B cell (primary cell): ENCODE results near the gene SNRPE. TPM values are rescaled to one million over a fixed set of nuclear protein-coding genes. Genes with fewer than 3 reads are reported as not detected.

Experiments used
- ATAC-seq: fragments of 200-7000 bp; cut with Tn5 transposase; one replicate; pipeline ENCODE4 v1.10.0; 2021; ENCODE audit warnings: low read depth, mild to moderate bottlenecking, moderate number of reproducible peaks, moderate library complexity
- CTCF ChIA-PET: fragments of 350-600 bp; sonication (Branson Sonifier 250); formaldehyde crosslinking; loops from one replicate; lab custom pipeline; 2021; ENCODE audit warnings: antibody characterized with exemption, inconsistent platforms; lab: Charles Lee
- POLR2A ChIA-PET: fragments of 350-600 bp; sonication (Branson Sonifier 250); formaldehyde crosslinking; loops from one replicate; lab custom pipeline; 2021; ENCODE audit warnings: antibody characterized with exemption; lab: Charles Lee
- DNase-seq: peaks from one replicate; pipeline ENCODE4 v3.0.0; 2013
- H2AFZ ChIP-seq: 2 replicates; pipeline ENCODE4 v1.6.1; 2012; ENCODE audit warnings: mild to moderate bottlenecking, low read depth, low read length; ENCODE audit not compliant: insufficient read depth, poor library complexity, severe bottlenecking
- H3K27ac ChIP-seq, 2 donors: 1 replicate in 1 of 2; 2 replicates in 1 of 2; pipeline ENCODE4 v1.5.1; 2012 to 2013; ENCODE audit warnings: low read length in 2 of 2, mild to moderate bottlenecking in 2 of 2, moderate library complexity in 1 of 2
- H3K27me3 ChIP-seq, 4 experiments: fragments of 200-600 bp in 1 of 4; sonication (generic) in 1 of 4; replicated peaks in 1 of 4; 1 replicate in 2 of 4; 2 replicates in 2 of 4; pipeline versions ENCODE4 v1.6.1 to v1.7.0; 2013 to 2016; ENCODE audit warnings: low read length in 3 of 4, mild to moderate bottlenecking in 2 of 4, mixed read lengths in 1 of 4, moderate library complexity in 1 of 4; ENCODE audit not compliant: insufficient read depth in 4 of 4, control insufficient read depth in 3 of 4; ENCODE audit errors: control extremely low read depth in 1 of 4
- H3K36me3 ChIP-seq, 2 experiments: replicated peaks in 1 of 2; 1 replicate in 1 of 2; 2 replicates in 1 of 2; pipeline versions ENCODE4 v1.6.1 to v1.7.1; 2013; ENCODE audit warnings: low read length in 1 of 2; ENCODE audit not compliant: insufficient read depth in 2 of 2, control insufficient read depth in 1 of 2; ENCODE audit errors: control extremely low read depth in 1 of 2, extremely low read depth in 1 of 2
- H3K4me1 ChIP-seq, 2 donors: fragments of 200-600 bp in 1 of 2; sonication (generic) in 1 of 2; 1 replicate in 1 of 2; 2 replicates in 1 of 2; pipeline versions ENCODE4 v1.5.1 to v1.6.1; 2013 to 2017; ENCODE audit warnings: low read length in 2 of 2; ENCODE audit not compliant: control insufficient read depth in 2 of 2, insufficient read depth in 2 of 2
- H3K4me2 ChIP-seq: replicated peaks from 2 replicates; pipeline ENCODE3; 2012; ENCODE audit warnings: mild to moderate bottlenecking, low read depth, low read length; ENCODE audit not compliant: poor library complexity, severe bottlenecking
- H3K4me3 ChIP-seq, 5 experiments: fragments of 200-600 bp in 1 of 5; sonication (generic) in 1 of 5; 1 replicate in 3 of 5; 2 replicates in 2 of 5; pipeline versions ENCODE4 v1.5.1 to v1.7.0; 2011 to 2016; ENCODE audit warnings: low read length in 4 of 5, mild to moderate bottlenecking in 4 of 5, low read depth in 2 of 5, control low read depth in 1 of 5, moderate library complexity in 1 of 5; ENCODE audit not compliant: insufficient read depth in 1 of 5; ENCODE audit errors: control extremely low read depth in 1 of 5, extremely low read depth in 1 of 5
- H3K79me2 ChIP-seq: fragments of 200-600 bp; sonication (generic); one replicate; pipeline ENCODE4 v1.6.0; 2016; ENCODE audit warnings: low read length; ENCODE audit not compliant: control insufficient read depth, insufficient read depth
- H3K9ac ChIP-seq: fragments of 200-600 bp; sonication (generic); 2 replicates; pipeline ENCODE4 v1.6.1; 2017; ENCODE audit warnings: mild to moderate bottlenecking, low read length, moderate library complexity
- H3K9me3 ChIP-seq, 3 donors: one replicate each; pipeline versions ENCODE4 v1.6.1 to v1.7.1; 2013; ENCODE audit warnings: low read length in 2 of 3; ENCODE audit not compliant: control insufficient read depth in 2 of 3, insufficient read depth in 1 of 3; ENCODE audit errors: control extremely low read depth in 1 of 3
- H4K20me1 ChIP-seq: 2 replicates; pipeline ENCODE4 v1.6.0; 2012; ENCODE audit warnings: mild to moderate bottlenecking, low read length; ENCODE audit not compliant: insufficient read depth, control insufficient read depth, poor library complexity, severe bottlenecking
- H3K27ac Mint-ChIP-seq: one replicate; pipeline ENCODE4 v1.8.0; 2021; ENCODE audit warnings: mixed read lengths
- H3K27me3 Mint-ChIP-seq: one replicate; pipeline ENCODE4 v1.8.0; 2021; ENCODE audit warnings: mixed read lengths
- H3K4me1 Mint-ChIP-seq: one replicate; pipeline ENCODE4 v1.8.0; 2021; ENCODE audit warnings: mixed read lengths
- H3K4me3 Mint-ChIP-seq: one replicate; pipeline ENCODE4 v1.8.0; 2021; ENCODE audit warnings: mixed read lengths
- H3K9me3 Mint-ChIP-seq: one replicate; pipeline ENCODE4 v1.8.0; 2022; ENCODE audit warnings: mixed read lengths; ENCODE audit not compliant: insufficient read depth
- CTCF ChIP-seq: fragments of 200-600 bp; IDR thresholded peaks from one replicate; pipeline ENCODE4 v1.8.0; 2022; ENCODE audit warnings: antibody characterized with exemption, mild to moderate bottlenecking
- EZH2 ChIP-seq: IDR thresholded peaks from 2 replicates; pipeline ENCODE4 v1.6.1; 2012; ENCODE audit warnings: borderline replicate concordance, low read depth, mild to moderate bottlenecking, moderate library complexity, low read length; ENCODE audit not compliant: insufficient read depth, poor library complexity, severe bottlenecking
- WGBS: methylation state at CpG from one replicate; pipeline ENCODE4 v1.1.5; 2013; ENCODE audit warnings: missing lambda C conversion rate; ENCODE audit not compliant: insufficient coverage; 5-methylcytosine and 5-hydroxymethylcytosine counted together
- intact Hi-C: fragments of 100-400 bp; cut with micrococcal nuclease; formaldehyde crosslinking; loops from one replicate; pipeline ENCODE4 v1.10.0; 2022
- polyA plus RNA-seq: library from polyadenylated mRNA; depleted of rRNA; stranded (reverse); fragments of >200 nt; gene quantifications from 2 replicates; pipeline ENCODE4 v1.2.3, GENCODE V29; 2012
- total RNA-seq, 2 donors: library from RNA; stranded (reverse); fragments of 120-200 nt in 1 of 2; gene quantifications; 1 replicate in 1 of 2; 2 replicates in 1 of 2; pipeline versions ENCODE4 v1.2.3 to v1.2.4, GENCODE V29; 2013 to 2022

The SNRPE gene
- total and polyA plus RNA-seq, 2 donors (not counting 1 experiment from before 2014, with no cell fraction given): 76.9 to 80.8 TPM

- no peaks in the 10 kb centered on the region for H3K9me3 ChIP-seq
- ATAC-seq (no peak), DNase-seq (no peak)
- no peaks in the 10 kb centered on the region for H3K79me2 ChIP-seq
- no peaks in the 10 kb centered on the region for H3K27me3 ChIP-seq
- Mint-ChIP-seq H3K9me3 (no peaks in the 10 kb centered on the region), H3K4me1 (no peaks in the 10 kb centered on the region), H3K27ac (no peak overlapping the region), H3K27me3 (no peaks in the 10 kb centered on the region), H3K4me3 (no peak overlapping the region)
- H3K4me1 ChIP-seq: no peaks in the 10 kb centered on the region
- no peaks in the 10 kb centered on the region for H4K20me1 ChIP-seq
- no peak overlapping the region for H3K4me3 ChIP-seq
- ChIA-PET CTCF (interaction anchor here (1.0 kb wide), 1 partner anchor 8 kb away, joined by 3 read pairs; no protein-coding TSS in a partner anchor), POLR2A (interaction anchor here (0.5 kb wide), 1 partner anchor 18 kb away, joined by 4 read pairs; no protein-coding TSS in a partner anchor)
- WGBS: 100% methylated on average over 1 of the region's 5 CpGs
- peaks cover 0 to 3% of the 10 kb centered on the region in 2 experiments for H3K36me3 ChIP-seq
- no peak overlapping the region for H3K4me2 ChIP-seq
- no peak overlapping the region for H3K27ac ChIP-seq
- TF ChIP-seq CTCF (no peak), EZH2 (no peak)
- no peak overlapping the region for H3K9ac ChIP-seq
- intact Hi-C loops: no loop called here
- no peak overlapping the region for H2AFZ ChIP-seq
These were observed 19.2 kb downstream of the SNRPE start for GRCh38 chr1:203880606-203881005.

GRCh38 chr1:203888807-203889251 lies 27.4 kb downstream of the SNRPE start:
- Mint-ChIP-seq H3K27me3 (no peaks in the 10 kb centered on the region), H3K4me3 (no peak overlapping the region), H3K4me1 (no peaks in the 10 kb centered on the region), H3K27ac (no peak overlapping the region), H3K9me3 (no peaks in the 10 kb centered on the region)
- no peak overlapping the region for H3K4me2 ChIP-seq
- ChIA-PET CTCF (no interaction called here), POLR2A (no interaction called here)
- no peaks in the 10 kb centered on the region for H3K36me3 ChIP-seq
- H2AFZ ChIP-seq: no peak overlapping the region
- no peaks in the 10 kb centered on the region for H4K20me1 ChIP-seq
- no peaks in the 10 kb centered on the region for H3K4me1 ChIP-seq
- H3K79me2 ChIP-seq: no peaks in the 10 kb centered on the region
- ATAC-seq: no peak
- no peak for TF ChIP-seq CTCF
- TF ChIP-seq EZH2: no peak
- peaks cover 0 to 4% (median 2%) of the 10 kb centered on the region in 3 donors for H3K9me3 ChIP-seq
- H3K27ac ChIP-seq: no peak overlapping the region
- no peak overlapping the region for H3K4me3 ChIP-seq
- no peak for DNase-seq
- intact Hi-C loops: no loop called here
- no peak overlapping the region for H3K9ac ChIP-seq
- peaks cover 0 to 2% (median 0%) of the 10 kb centered on the region in 4 experiments for H3K27me3 ChIP-seq
